Measurements from ENCODE around the gene MGAT5. TPM values are rescaled to one million over a fixed set of nuclear protein-coding genes. Genes with fewer than 3 reads are reported as not detected.

MGAT5 gene
- total RNA-seq, 1 experiment from 2014 or later, result 34.0 TPM

DNA sequence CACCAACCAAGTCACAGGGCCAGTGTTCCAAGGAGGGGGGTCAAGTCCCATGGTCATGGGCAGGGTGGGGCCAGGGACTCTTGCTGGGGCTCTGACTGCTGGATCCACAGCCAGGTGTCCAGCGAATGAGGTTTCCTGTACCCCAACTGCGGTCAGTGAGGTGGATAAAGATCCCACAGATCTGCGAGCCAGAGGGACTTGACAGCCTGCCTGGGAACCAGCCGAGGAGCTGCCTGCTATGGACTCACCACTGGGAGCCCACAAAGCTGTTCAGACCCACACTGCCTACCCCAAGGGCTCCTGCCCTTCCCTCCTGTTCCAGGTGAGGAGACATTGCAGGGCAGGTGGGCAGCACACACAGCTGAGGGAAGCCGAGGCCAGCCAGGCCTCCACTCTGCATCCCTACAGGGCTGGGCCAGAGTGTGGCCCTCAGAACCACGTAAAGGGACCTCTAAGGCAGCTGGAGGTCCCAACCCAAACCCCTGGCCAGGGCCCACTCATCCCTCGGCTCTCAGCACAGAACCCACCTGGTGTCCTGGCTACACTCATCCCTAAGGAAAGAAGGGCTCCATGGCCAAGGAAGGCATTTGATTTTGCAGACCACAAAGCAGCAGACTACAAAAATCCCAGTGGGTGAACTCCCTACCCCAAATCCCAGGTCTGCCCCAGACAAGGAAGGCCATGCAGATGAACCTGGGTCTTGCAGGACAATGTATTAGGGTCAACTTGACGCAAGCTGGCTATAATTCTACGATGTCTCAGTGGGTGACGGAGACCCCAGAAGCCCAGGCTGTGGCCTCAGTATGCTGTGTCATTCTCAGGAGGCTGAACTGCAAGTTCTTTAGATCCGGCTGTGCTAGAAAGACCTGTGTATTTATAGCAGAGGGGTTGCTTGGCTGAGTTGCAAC, 209.2 kb downstream of the MGAT5 start:
- no peak for DNase-seq (ENCODE audit: low read depth, low spot score)
- Histone ChIP-seq H2AFZ (ENCODE audit: low read depth, low read length, poor library complexity, severe bottlenecking) (no peak overlapping the region), H3K27ac (ENCODE audit: low read depth, low read length) (no peak overlapping the region), H3K4me2 (ENCODE audit: low read length) (no peak overlapping the region), H3K9me3 (ENCODE audit: control insufficient read depth in 1 of 2, insufficient read depth in 1 of 2, low read depth in 1 of 2, low read length in 2 of 2) (no peaks in the 10 kb centered on the region), H4K20me1 (ENCODE audit: insufficient read depth) (no peaks in the 10 kb centered on the region), H3K4me1 (ENCODE audit: control insufficient read depth in 1 of 2, insufficient read depth in 2 of 2, low read length in 2 of 2) (no peaks in the 10 kb centered on the region), H3K79me2 (ENCODE audit: insufficient read depth, low read length) (no peaks in the 10 kb centered on the region), H3K4me3 (replicated peaks in 1 of 2; ENCODE audit: low read depth in 1 of 2, low read length in 2 of 2) (no peak overlapping the region), H3K27me3 (ENCODE audit: insufficient read depth, low read length) (no peaks in the 10 kb centered on the region), H3K36me3 (ENCODE audit: control insufficient read depth in 1 of 2, insufficient read depth in 2 of 2, low read length in 2 of 2) (no peaks in the 10 kb centered on the region), H3K9me2 (ENCODE audit: insufficient read depth) (no peaks in the 10 kb centered on the region), H3K9ac (ENCODE audit: low read length) (no peak overlapping the region)
- intact Hi-C loops (cut with micrococcal nuclease), result loop anchor here (10.0 kb wide), 1 partner anchor 312 kb away; no protein-coding TSS in a partner anchor
- no TSS peak for BruUV-seq (replicated peaks)
- POLR2A ChIA-PET, result no interaction called here
- TF ChIP-seq, protein P1, sequence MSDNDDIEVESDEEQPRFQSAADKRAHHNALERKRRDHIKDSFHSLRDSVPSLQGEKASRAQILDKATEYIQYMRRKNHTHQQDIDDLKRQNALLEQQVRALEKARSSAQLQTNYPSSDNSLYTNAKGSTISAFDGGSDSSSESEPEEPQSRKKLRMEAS (IDR thresholded peaks at IDR 0.05), result no peak
- TF ChIP-seq, protein P2, sequence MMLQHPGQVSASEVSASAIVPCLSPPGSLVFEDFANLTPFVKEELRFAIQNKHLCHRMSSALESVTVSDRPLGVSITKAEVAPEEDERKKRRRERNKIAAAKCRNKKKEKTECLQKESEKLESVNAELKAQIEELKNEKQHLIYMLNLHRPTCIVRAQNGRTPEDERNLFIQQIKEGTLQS (IDR thresholded peaks at IDR 0.05), result no peak
- TF ChIP-seq EGR1 (IDR thresholded peaks at IDR 0.05; ENCODE audit: low read depth) (no peak), POLR2A (IDR thresholded peaks at IDR 0.05; ENCODE audit: borderline replicate concordance, extremely low read depth, insufficient read depth, insufficient read length) (no peak), SIN3A (IDR thresholded peaks at IDR 0.05; ENCODE audit: low read depth) (no peak), CTCF (IDR thresholded peaks at IDR 0.05 in 2 of 3, conservative IDR thresholded peaks at IDR 0.05 in 1 of 3; ENCODE audit: borderline replicate concordance in 1 of 3, insufficient read depth in 1 of 3, low read depth in 2 of 3, low read length in 2 of 3) (no peak), JUND (IDR thresholded peaks at IDR 0.05) (no peak), TCF7L2 (IDR thresholded peaks at IDR 0.05; ENCODE audit: borderline replicate concordance, extremely low read depth, insufficient read depth, insufficient read length) (no peak)
- CTCF ChIA-PET, result no interaction called here
- RAD21 ChIA-PET (ENCODE audit: low non-redundant PET in 1 of 2, low total read pairs in 2 of 2, uncharacterized antibody in 2 of 2, unreplicated experiment in 2 of 2), result no interaction called here
- ATAC-seq, result no peak

Data from HCT116 (cell line).